IMR-90 (cell line): ENCODE measurements around the gene TMEM247.

Experiments used
- CTCF ChIP-seq: conservative IDR thresholded peaks from 2 replicates; pipeline ENCODE4 v1.5.1; 2012; ENCODE audit warnings: mild to moderate bottlenecking, low read depth, low read length, improper control_type of control experiment
- POLR2A ChIP-seq: IDR thresholded peaks from 2 replicates; pipeline ENCODE4 v1.6.1; 2012; ENCODE audit warnings: mild to moderate bottlenecking, low read depth, low read length
- RAD21 ChIP-seq: IDR thresholded peaks from 2 replicates; pipeline ENCODE4 v1.6.1; 2012; ENCODE audit warnings: low read length, improper control_type of control experiment
- RCOR1 ChIP-seq: IDR thresholded peaks from 2 replicates; pipeline ENCODE4 v1.6.1; 2012; ENCODE audit warnings: mild to moderate bottlenecking, low read length, improper control_type of control experiment; ENCODE audit not compliant: insufficient replicate concordance

DNA sequence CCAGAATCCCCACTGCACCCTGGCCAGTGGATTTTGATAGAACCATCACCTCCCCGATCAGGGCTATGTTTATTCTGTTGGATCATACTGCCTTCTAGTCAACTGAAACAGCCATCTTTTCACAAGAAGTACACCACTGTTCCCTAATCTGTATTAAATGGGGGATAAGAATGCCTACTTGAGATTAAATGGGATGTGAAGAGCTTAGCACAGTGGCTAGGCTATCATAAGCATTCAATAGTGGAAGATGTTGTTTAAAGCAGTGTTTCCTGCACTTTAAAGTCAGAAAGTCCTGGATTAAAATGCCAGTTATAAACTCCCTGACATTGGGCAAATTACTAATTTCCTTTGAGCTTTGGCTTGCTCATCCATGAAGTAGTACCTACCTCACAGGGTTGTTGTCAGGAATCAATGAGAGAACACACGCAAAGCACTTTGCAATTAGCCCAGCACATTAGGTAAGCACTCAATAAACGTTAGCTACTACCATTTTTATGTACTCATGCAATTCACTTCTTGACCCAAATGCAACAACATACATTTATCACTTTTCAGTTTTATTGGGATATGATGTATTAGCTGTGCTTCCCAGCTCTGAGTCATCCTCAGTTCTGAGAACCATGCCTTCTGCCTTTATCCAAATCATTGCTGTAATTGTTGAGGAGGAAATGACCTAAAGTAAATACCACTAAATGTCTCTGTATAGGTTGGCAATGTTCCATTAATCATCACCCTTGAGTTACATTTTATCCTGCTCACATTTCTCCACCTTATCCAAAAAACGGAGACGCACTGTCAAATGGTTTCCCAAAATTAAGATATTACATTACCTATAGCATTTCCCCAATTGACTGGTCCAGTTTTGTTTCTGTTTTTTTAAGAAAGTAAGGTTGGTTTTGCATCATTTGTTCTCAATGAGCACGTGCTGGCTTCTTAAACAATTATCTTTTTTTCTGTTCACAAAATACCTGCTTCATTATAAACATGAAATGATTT, 2.1 kb downstream of the TMEM247 start:
- TF ChIP-seq CTCF (no peak), POLR2A (no peak), RAD21 (no peak), RCOR1 (no peak)
